GM10266 (cell line): ENCODE results near the gene AGXT2.

ENCODE experiments used
- DNase-seq: peaks from one replicate; pipeline ENCODE4 v3.0.0; 2012; ENCODE audit errors: extremely low spot score
- TF ChIP-seq, protein P1 (sequence below): IDR thresholded peaks from 2 replicates; pipeline ENCODE4 v1.5.1; 2012; ENCODE audit warnings: mild to moderate bottlenecking, low read depth; ENCODE audit not compliant: control insufficient read depth, insufficient read depth; ENCODE audit errors: missing control alignments

AGXT2 gene

DNA sequence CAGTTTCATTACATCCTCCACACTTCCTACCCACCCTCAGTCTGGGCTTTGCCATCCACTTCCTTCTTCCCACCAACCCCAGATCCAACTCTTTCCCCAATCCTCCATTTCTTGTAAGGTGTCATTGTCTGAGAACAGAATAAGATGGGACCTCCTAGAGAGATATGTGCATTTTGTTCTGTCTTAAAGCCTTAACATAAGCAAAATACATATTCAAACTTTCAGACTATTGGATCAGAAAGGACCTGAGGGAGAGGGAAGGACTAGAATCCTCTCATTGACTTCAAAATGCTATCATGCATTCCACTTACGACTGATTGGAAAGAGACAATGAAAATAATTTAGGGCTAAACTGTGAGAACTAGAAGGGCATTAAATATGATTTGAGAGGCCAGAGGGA, 43.0 kb downstream of the AGXT2 start:
- DNase-seq = no peak
- TF ChIP-seq, protein P1, sequence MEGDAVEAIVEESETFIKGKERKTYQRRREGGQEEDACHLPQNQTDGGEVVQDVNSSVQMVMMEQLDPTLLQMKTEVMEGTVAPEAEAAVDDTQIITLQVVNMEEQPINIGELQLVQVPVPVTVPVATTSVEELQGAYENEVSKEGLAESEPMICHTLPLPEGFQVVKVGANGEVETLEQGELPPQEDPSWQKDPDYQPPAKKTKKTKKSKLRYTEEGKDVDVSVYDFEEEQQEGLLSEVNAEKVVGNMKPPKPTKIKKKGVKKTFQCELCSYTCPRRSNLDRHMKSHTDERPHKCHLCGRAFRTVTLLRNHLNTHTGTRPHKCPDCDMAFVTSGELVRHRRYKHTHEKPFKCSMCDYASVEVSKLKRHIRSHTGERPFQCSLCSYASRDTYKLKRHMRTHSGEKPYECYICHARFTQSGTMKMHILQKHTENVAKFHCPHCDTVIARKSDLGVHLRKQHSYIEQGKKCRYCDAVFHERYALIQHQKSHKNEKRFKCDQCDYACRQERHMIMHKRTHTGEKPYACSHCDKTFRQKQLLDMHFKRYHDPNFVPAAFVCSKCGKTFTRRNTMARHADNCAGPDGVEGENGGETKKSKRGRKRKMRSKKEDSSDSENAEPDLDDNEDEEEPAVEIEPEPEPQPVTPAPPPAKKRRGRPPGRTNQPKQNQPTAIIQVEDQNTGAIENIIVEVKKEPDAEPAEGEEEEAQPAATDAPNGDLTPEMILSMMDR = no peak

- DNase-seq = no peak
- TF ChIP-seq, protein P1 = no peak
Observed at GRCh38 chr5:35004200-35004599, 43.5 kb downstream of the AGXT2 start.

- DNase-seq = peak; percentile 69
- TF ChIP-seq, protein P1 = peak; percentile 88
Observed at GRCh38 chr5:35003018-35003957, 44.5 kb downstream of the AGXT2 start.

DNA sequence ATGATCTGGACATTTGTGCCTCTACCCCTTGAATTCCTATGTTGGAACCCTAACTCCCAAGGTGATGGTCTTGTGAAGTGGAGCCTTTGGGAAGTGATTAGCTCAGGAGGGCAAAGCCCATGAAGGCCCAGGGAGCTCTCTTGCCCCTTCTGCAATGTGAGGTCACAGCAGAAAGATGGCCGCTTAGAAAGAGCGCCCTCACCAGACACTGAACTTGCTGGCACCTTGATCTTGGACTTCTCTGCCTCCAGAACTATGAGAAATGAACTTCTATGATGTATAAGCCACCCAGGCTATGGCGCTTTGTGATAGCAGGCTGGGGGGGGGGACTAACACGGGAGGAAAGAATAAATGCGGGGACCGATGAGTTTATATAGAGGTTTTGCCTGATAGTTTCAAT, 45.3 kb downstream of the AGXT2 start:
- no peak for DNase-seq
- TF ChIP-seq, protein P1 = no peak

DNA sequence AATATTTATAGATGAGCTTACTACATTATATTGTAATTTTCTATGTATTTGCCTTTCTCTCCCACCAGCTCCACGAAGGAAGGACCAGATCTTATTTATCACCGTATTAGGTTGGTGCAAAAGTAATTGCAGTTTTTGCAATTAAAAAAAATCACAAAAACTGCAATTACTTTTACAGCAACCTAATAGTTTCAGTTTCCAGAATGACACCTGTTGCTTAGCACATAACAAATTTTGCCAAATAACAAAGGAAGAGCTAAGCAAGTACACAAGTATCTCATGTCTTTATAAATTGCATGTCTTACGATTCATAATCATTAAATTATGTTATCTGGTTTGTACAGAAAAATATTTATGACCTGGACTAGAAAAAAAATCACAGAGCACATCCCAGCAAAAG, 45.9 kb downstream of the AGXT2 start:
- TF ChIP-seq, protein P1 = no peak
- no peak for DNase-seq

GRCh38 chr5:34998058-34998789, 49.5 kb downstream of the AGXT2 start:
- TF ChIP-seq, protein P1 = no peak
- no peak for DNase-seq
